Measurements from ENCODE around the gene FIBP.

- TF ChIP-seq CTCF (IDR thresholded peaks at IDR 0.05) (no peak), POLR2A (IDR thresholded peaks at IDR 0.05) (no peak)
These were observed 38.9 kb downstream of the FIBP start for GRCh38 chr11:65849366-65849765.
